HCT116 (cell line): ENCODE results near the gene NAPSA.
A peak's percentile ranks its signal among the peaks of the same experiment; 100 is the strongest.

Experiments used
- ELF1 ChIP-seq: IDR thresholded peaks from 2 replicates; pipeline ENCODE4 v1.6.1; 2012; ENCODE audit warnings: low read depth, borderline replicate concordance
- EZH2 ChIP-seq: fragments of 200-600 bp; sonication (generic); IDR thresholded peaks from 2 replicates; pipeline ENCODE4 v1.6.1; 2017; ENCODE audit warnings: antibody characterized with exemption, mixed run types
- POLR2A ChIP-seq: IDR thresholded peaks from 2 replicates; pipeline ENCODE4 v1.7.0; 2011; ENCODE audit warnings: borderline replicate concordance; ENCODE audit not compliant: insufficient read depth, insufficient read length; ENCODE audit errors: extremely low read depth
- RAD21 ChIP-seq: IDR thresholded peaks from 2 replicates; pipeline ENCODE4 v1.6.1; 2012; ENCODE audit warnings: low read depth, mild to moderate bottlenecking
- SIN3A ChIP-seq: IDR thresholded peaks from 2 replicates; pipeline ENCODE4 v1.6.1; 2012; ENCODE audit warnings: low read depth
- TF ChIP-seq, protein P1 (sequence below), 3 experiments: fragments of 200-600 bp in 1 of 3; sonication (generic) in 1 of 3; IDR thresholded peaks in 2 of 3; conservative IDR thresholded peaks in 1 of 3; 2 replicates each; pipeline ENCODE4 v1.5.1; 2012 to 2017; ENCODE audit warnings: low read depth in 2 of 3, low read length in 2 of 3, antibody characterized with exemption in 1 of 3, borderline replicate concordance in 1 of 3, control low read depth in 1 of 3, mild to moderate bottlenecking in 1 of 3, mixed read lengths in 1 of 3, mixed run types in 1 of 3, moderate library complexity in 1 of 3; ENCODE audit not compliant: insufficient read depth in 1 of 3
- TF ChIP-seq, protein P2 (sequence below): IDR thresholded peaks from 2 replicates; pipeline ENCODE4 v1.6.1; 2012
- TF ChIP-seq, protein P3 (sequence below): IDR thresholded peaks from 2 replicates; pipeline ENCODE4 v1.6.1; 2012; ENCODE audit warnings: low read depth

DNA sequence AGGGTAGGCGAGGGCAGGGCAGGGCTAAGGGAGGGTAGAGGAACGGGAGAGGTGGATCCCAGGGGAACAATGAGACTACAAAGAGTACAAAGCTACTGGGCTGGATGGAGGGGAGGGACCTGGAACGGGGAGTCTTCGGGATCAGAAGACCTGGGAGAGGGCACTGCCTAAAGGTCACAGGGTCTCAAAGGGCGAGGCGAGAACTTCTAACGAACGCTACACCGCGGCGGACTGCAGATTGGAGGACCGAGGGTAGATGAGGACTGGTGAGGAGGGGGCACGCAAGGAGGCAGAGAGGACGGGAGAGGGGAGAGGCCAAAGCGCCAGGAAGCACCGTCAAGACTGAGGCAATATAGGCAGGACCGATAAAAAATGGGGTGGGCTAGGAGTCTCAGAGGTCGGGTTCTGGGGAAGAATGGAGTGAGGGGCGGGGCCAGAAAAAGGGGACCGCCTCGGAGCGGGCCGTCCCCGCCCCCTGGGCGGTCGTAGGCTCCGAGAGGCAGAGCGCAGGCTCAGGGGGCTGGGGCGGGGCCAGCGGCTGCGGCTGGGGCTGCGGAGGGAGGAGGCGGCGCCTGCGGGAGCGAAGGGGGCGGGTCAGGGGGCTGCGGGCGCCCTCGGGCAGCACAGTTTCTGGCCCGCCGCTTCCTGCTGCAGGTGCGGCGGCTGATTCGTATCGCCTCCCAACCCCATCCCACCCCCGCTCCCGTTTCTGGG is 34.9 kb downstream of the NAPSA start:
- TF ChIP-seq, protein P1, sequence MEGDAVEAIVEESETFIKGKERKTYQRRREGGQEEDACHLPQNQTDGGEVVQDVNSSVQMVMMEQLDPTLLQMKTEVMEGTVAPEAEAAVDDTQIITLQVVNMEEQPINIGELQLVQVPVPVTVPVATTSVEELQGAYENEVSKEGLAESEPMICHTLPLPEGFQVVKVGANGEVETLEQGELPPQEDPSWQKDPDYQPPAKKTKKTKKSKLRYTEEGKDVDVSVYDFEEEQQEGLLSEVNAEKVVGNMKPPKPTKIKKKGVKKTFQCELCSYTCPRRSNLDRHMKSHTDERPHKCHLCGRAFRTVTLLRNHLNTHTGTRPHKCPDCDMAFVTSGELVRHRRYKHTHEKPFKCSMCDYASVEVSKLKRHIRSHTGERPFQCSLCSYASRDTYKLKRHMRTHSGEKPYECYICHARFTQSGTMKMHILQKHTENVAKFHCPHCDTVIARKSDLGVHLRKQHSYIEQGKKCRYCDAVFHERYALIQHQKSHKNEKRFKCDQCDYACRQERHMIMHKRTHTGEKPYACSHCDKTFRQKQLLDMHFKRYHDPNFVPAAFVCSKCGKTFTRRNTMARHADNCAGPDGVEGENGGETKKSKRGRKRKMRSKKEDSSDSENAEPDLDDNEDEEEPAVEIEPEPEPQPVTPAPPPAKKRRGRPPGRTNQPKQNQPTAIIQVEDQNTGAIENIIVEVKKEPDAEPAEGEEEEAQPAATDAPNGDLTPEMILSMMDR (IDR thresholded peaks at IDR 0.05 in 2 of 3, conservative IDR thresholded peaks at IDR 0.05 in 1 of 3; ENCODE audit: borderline replicate concordance in 1 of 3, insufficient read depth in 1 of 3, low read depth in 2 of 3, low read length in 2 of 3), result no peak
- TF ChIP-seq SIN3A, result no peak
- TF ChIP-seq RAD21, result no peak
- no peak for TF ChIP-seq EZH2
- TF ChIP-seq, protein P2, sequence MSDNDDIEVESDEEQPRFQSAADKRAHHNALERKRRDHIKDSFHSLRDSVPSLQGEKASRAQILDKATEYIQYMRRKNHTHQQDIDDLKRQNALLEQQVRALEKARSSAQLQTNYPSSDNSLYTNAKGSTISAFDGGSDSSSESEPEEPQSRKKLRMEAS, result no peak
- TF ChIP-seq, protein P3, sequence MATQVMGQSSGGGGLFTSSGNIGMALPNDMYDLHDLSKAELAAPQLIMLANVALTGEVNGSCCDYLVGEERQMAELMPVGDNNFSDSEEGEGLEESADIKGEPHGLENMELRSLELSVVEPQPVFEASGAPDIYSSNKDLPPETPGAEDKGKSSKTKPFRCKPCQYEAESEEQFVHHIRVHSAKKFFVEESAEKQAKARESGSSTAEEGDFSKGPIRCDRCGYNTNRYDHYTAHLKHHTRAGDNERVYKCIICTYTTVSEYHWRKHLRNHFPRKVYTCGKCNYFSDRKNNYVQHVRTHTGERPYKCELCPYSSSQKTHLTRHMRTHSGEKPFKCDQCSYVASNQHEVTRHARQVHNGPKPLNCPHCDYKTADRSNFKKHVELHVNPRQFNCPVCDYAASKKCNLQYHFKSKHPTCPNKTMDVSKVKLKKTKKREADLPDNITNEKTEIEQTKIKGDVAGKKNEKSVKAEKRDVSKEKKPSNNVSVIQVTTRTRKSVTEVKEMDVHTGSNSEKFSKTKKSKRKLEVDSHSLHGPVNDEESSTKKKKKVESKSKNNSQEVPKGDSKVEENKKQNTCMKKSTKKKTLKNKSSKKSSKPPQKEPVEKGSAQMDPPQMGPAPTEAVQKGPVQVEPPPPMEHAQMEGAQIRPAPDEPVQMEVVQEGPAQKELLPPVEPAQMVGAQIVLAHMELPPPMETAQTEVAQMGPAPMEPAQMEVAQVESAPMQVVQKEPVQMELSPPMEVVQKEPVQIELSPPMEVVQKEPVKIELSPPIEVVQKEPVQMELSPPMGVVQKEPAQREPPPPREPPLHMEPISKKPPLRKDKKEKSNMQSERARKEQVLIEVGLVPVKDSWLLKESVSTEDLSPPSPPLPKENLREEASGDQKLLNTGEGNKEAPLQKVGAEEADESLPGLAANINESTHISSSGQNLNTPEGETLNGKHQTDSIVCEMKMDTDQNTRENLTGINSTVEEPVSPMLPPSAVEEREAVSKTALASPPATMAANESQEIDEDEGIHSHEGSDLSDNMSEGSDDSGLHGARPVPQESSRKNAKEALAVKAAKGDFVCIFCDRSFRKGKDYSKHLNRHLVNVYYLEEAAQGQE, result no peak
- TF ChIP-seq POLR2A, result peak; percentile 3
- no peak for TF ChIP-seq ELF1
